Measurements from ENCODE around the gene PPM1M.

PPM1M gene

DNA sequence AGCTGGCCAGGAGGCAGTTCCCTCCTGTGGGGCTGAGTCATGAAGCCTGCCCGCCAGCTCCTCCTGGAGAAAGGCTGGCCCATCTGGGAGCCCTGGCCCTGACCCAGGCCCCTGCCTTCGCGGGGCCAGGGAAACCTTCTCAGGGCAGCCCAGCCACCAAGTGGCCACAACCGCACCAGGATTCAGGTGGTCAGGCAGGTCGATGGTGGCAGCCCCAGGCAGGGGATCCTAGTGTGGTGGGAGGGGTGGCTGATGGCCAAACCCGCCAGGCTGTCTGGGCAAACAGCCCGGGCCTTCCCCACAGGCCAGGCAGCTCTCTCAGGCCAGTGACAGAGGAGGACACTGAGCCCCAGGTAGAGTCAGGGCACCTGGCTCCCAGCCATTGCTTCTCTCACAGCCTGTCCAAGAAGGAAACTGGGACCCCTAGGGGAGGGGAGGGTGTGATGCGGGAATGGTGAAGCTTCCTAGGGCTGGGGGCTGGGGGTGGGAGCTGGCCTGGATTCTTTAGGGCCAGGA lies 7.8 kb upstream of the PPM1M start:
- TF ChIP-seq, protein P1, sequence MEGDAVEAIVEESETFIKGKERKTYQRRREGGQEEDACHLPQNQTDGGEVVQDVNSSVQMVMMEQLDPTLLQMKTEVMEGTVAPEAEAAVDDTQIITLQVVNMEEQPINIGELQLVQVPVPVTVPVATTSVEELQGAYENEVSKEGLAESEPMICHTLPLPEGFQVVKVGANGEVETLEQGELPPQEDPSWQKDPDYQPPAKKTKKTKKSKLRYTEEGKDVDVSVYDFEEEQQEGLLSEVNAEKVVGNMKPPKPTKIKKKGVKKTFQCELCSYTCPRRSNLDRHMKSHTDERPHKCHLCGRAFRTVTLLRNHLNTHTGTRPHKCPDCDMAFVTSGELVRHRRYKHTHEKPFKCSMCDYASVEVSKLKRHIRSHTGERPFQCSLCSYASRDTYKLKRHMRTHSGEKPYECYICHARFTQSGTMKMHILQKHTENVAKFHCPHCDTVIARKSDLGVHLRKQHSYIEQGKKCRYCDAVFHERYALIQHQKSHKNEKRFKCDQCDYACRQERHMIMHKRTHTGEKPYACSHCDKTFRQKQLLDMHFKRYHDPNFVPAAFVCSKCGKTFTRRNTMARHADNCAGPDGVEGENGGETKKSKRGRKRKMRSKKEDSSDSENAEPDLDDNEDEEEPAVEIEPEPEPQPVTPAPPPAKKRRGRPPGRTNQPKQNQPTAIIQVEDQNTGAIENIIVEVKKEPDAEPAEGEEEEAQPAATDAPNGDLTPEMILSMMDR (IDR thresholded peaks at IDR 0.05; ENCODE audit: low read depth, low read length), result peak; percentile 9
- DNase-seq (ENCODE audit: extremely low read depth, low read depth), result no peak

DNA sequence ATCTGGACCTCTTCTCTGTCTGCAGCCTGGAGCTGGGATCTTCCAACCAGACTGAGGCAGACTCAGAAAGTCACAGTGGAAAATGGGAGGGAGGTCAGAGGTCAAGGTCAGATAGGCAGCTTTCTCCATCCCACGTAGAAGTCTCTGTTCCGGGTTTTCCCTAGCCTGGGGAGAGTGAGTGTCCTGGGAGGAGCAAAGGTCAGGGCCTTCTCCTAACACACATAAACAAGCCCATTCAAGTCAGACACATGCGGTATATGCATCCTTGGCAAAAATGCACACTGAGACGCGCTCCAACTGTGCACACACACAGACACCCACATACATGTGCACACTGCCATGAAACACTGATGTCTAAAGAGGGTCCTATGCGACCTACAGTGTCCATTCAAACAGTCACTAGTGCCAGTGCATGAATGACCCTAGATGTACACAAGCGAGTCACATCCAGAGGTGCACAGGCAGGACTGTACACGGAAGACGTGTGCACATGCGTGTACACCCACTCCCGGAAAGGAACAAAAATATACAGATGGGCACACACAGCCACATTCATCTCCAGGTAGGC lies 7.3 kb upstream of the PPM1M start:
- no peak for DNase-seq (ENCODE audit: extremely low read depth, low read depth)
- TF ChIP-seq, protein P1 (IDR thresholded peaks at IDR 0.05; ENCODE audit: low read depth, low read length), result no peak

GRCh38 chr3:52238761-52239701 lies 6.5 kb upstream of the PPM1M start, which contains the start of gene TWF2:
TWF2 (minus strand) TSS chr3:52239158; CDS start chr3:52239016, 142 bp downstream.
- no peak for DNase-seq (ENCODE audit: extremely low read depth, low read depth)
- TF ChIP-seq, protein P1 (IDR thresholded peaks at IDR 0.05; ENCODE audit: low read depth, low read length), result peak; percentile 36

- DNase-seq (ENCODE audit: extremely low read depth, low read depth), result peak; percentile 82
- TF ChIP-seq, protein P1 (IDR thresholded peaks at IDR 0.05; ENCODE audit: low read depth, low read length), result no peak; the same call in 1 of the 2 replicates
Observed at GRCh38 chr3:52240059-52240885, 5.3 kb upstream of the PPM1M start.

GRCh38 chr3:52240886-52241370 lies 4.6 kb upstream of the PPM1M start:
- TF ChIP-seq, protein P1 (IDR thresholded peaks at IDR 0.05; ENCODE audit: low read depth, low read length), result no peak
- no peak for DNase-seq (ENCODE audit: extremely low read depth, low read depth)

GRCh38 chr3:52242039-52242438 lies 3.5 kb upstream of the PPM1M start:
- DNase-seq (ENCODE audit: extremely low read depth, low read depth), result no peak
- TF ChIP-seq, protein P1 (IDR thresholded peaks at IDR 0.05; ENCODE audit: low read depth, low read length), result no peak

Data from AG09319 (cell line).